Calu3 (cell line): ENCODE measurements around the gene FBXW2. TPM values are rescaled to one million over a fixed set of nuclear protein-coding genes. Genes with fewer than 3 reads are reported as not detected.

ENCODE experiments used
- BruUV-seq: library from RNA; stranded (reverse); fragments of 400-500 nt; replicated peaks from 2 replicates; lab custom pipeline; 2021; lab: Mats Ljungman, UMichigan
- CTCF ChIA-PET: fragments of 300-600 bp; sonication (Branson Sonifier 250); formaldehyde crosslinking; loops from one replicate; lab custom pipeline; 2022; ENCODE audit warnings: antibody characterized with exemption; lab: Charles Lee
- DNase-seq: peaks from one replicate; pipeline ENCODE4 v3.0.0; 2022
- H3K27ac Mint-ChIP-seq: one replicate; pipeline ENCODE4 v1.8.0; 2022; ENCODE audit warnings: mixed read lengths; ENCODE audit not compliant: unreplicated experiment
- H3K27me3 Mint-ChIP-seq: one replicate; pipeline ENCODE4 v1.8.0; 2022; ENCODE audit warnings: mixed read lengths; ENCODE audit not compliant: unreplicated experiment
- H3K36me3 Mint-ChIP-seq: one replicate; pipeline ENCODE4 v1.8.0; 2022; ENCODE audit warnings: mild to moderate bottlenecking, moderate library complexity, mixed read lengths; ENCODE audit not compliant: insufficient read depth, unreplicated experiment
- H3K4me1 Mint-ChIP-seq: one replicate; pipeline ENCODE4 v1.8.0; 2022; ENCODE audit warnings: mild to moderate bottlenecking, low read depth, mixed read lengths; ENCODE audit not compliant: unreplicated experiment
- H3K4me3 Mint-ChIP-seq: one replicate; pipeline ENCODE4 v1.8.0; 2022; ENCODE audit warnings: mild to moderate bottlenecking, low read depth, moderate library complexity, mixed read lengths; ENCODE audit not compliant: unreplicated experiment
- H3K9me3 Mint-ChIP-seq: one replicate; pipeline ENCODE4 v1.8.0; 2022; ENCODE audit warnings: low read depth, mixed read lengths; ENCODE audit not compliant: unreplicated experiment
- intact Hi-C: fragments of 100-400 bp; cut with micrococcal nuclease; formaldehyde crosslinking; loops from one replicate; pipeline ENCODE4 v1.10.0; 2022; ENCODE audit not compliant: unreplicated experiment
- total RNA-seq: library from RNA; stranded (reverse); gene quantifications from 2 replicates; pipeline ENCODE4 v1.2.3, GENCODE V29; 2022
- TF ChIP-seq, protein P1 (sequence below): fragments of 200-600 bp; IDR thresholded peaks from one replicate; pipeline ENCODE4 v1.8.0; 2022; ENCODE audit warnings: antibody characterized with exemption; ENCODE audit not compliant: unreplicated experiment

Gene FBXW2
- total RNA-seq, 1 experiment from 2014 or later = 44.8 TPM

DNA sequence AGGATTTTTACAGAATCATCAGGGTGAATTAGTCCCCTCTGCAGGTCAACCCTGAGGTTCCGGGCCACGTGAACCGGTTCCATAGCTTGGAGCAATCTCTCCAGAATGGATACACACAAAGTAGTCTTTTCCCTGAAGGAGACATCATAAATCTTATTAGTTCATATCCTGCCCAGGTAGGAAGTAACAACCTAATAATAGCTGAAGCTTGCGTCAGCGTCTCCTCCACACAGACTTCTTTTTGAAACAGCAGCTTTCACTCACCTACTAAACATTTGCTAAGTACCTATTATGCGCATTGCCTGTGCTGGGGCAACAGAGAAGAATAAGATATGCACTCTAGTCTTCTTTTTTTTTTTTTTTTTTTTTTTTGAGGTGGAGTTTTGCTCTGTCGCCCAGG, 40.1 kb upstream of the FBXW2 start:
- H3K36me3 Mint-ChIP-seq = peaks cover 9% of the 10 kb centered on the region

GRCh38 chr9:120832807-120833206, 39.6 kb upstream of the FBXW2 start:
- intact Hi-C loops = no loop called here
- no peaks in the 10 kb centered on the region for H3K27me3 Mint-ChIP-seq
- BruUV-seq = no TSS peak
- TF ChIP-seq, protein P1, sequence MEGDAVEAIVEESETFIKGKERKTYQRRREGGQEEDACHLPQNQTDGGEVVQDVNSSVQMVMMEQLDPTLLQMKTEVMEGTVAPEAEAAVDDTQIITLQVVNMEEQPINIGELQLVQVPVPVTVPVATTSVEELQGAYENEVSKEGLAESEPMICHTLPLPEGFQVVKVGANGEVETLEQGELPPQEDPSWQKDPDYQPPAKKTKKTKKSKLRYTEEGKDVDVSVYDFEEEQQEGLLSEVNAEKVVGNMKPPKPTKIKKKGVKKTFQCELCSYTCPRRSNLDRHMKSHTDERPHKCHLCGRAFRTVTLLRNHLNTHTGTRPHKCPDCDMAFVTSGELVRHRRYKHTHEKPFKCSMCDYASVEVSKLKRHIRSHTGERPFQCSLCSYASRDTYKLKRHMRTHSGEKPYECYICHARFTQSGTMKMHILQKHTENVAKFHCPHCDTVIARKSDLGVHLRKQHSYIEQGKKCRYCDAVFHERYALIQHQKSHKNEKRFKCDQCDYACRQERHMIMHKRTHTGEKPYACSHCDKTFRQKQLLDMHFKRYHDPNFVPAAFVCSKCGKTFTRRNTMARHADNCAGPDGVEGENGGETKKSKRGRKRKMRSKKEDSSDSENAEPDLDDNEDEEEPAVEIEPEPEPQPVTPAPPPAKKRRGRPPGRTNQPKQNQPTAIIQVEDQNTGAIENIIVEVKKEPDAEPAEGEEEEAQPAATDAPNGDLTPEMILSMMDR = no peak
- DNase-seq = no peak
- peaks cover 9% of the 10 kb centered on the region for H3K36me3 Mint-ChIP-seq
- CTCF ChIA-PET = no interaction called here
- H3K27ac Mint-ChIP-seq = no peak overlapping the region
- H3K4me1 Mint-ChIP-seq = no peaks in the 10 kb centered on the region
- H3K4me3 Mint-ChIP-seq = no peak overlapping the region
- no peaks in the 10 kb centered on the region for H3K9me3 Mint-ChIP-seq

More for the DNA sequence above, 40.1 kb upstream of the FBXW2 start:
- DNase-seq = no peak
- Mint-ChIP-seq H3K27ac (no peak overlapping the region), H3K4me3 (no peak overlapping the region), H3K4me1 (peaks cover under 1% of the 10 kb centered on the region), H3K27me3 (no peaks in the 10 kb centered on the region), H3K9me3 (no peaks in the 10 kb centered on the region)
- no TSS peak for BruUV-seq
- CTCF ChIA-PET = no interaction called here
- intact Hi-C loops = no loop called here
- TF ChIP-seq, protein P1 = no peak

- intact Hi-C loops = no loop called here
- no peaks in the 10 kb centered on the region for H3K27me3 Mint-ChIP-seq
- no peaks in the 10 kb centered on the region for H3K9me3 Mint-ChIP-seq
- BruUV-seq = no TSS peak
- CTCF ChIA-PET = no interaction called here
- H3K36me3 Mint-ChIP-seq = peaks cover 9% of the 10 kb centered on the region
- no peak overlapping the region for H3K4me3 Mint-ChIP-seq
- H3K4me1 Mint-ChIP-seq = no peaks in the 10 kb centered on the region
- TF ChIP-seq, protein P1 = no peak
- no peak overlapping the region for H3K27ac Mint-ChIP-seq
- no peak for DNase-seq
Observed at GRCh38 chr9:120830865-120831264, 37.6 kb upstream of the FBXW2 start.

- H3K27ac Mint-ChIP-seq = no peak overlapping the region
Observed at GRCh38 chr9:120830151-120830550, 36.9 kb upstream of the FBXW2 start.

More at GRCh38 chr9:120830151-120830550, 36.9 kb upstream of the FBXW2 start:
- Mint-ChIP-seq H3K4me3 (no peak overlapping the region), H3K27me3 (no peaks in the 10 kb centered on the region), H3K4me1 (no peaks in the 10 kb centered on the region), H3K36me3 (peaks cover 9% of the 10 kb centered on the region), H3K9me3 (no peaks in the 10 kb centered on the region)
- no TSS peak for BruUV-seq
- TF ChIP-seq, protein P1 = no peak
- CTCF ChIA-PET = no interaction called here
- intact Hi-C loops = no loop called here
- DNase-seq = no peak
